NCI-H2171 treated with DMSO at 0.1 percent for 48 hours (cell line): ENCODE results near the gene TYW5.
"Not testable (repeated sequence)": the region's sequence is repeated elsewhere in the genome, so short reads cannot be mapped to it uniquely, and the experiment has no call there.

Experiments
- DNase-seq: peaks from one replicate; lab custom pipeline; 2025; lab: John Stamatoyannopoulos, UW

The TYW5 gene

GRCh38 chr2:199914372-199914958 is 40.8 kb downstream of the TYW5 start:
- DNase-seq: no peak

GRCh38 chr2:199912553-199913114 is 42.7 kb downstream of the TYW5 start:
- DNase-seq: not testable (repeated sequence)

GRCh38 chr2:199911877-199912161 is 43.5 kb downstream of the TYW5 start:
- no peak for DNase-seq

- DNase-seq: peak; percentile 99
Observed at GRCh38 chr2:199911052-199911876, 44.0 kb downstream of the TYW5 start, which contains the start of gene C2orf69. TSS of gene C2orf69 (plus strand) at chr2:199911293. CDS start at chr2:199911439, 146 bp downstream.

- DNase-seq: no peak
Observed at GRCh38 chr2:199910338-199911051, 44.8 kb downstream of the TYW5 start.

- no peak for DNase-seq
Observed at GRCh38 chr2:199907008-199907714, 48.1 kb downstream of the TYW5 start.

- DNase-seq: no peak
Observed at GRCh38 chr2:199903111-199903510, 52.2 kb downstream of the TYW5 start.

- DNase-seq: no peak
Observed at GRCh38 chr2:199902486-199903110, 52.7 kb downstream of the TYW5 start.

- no peak for DNase-seq
Observed at GRCh38 chr2:199901942-199902341, 53.3 kb downstream of the TYW5 start.

GRCh38 chr2:199896617-199897016 is 58.7 kb downstream of the TYW5 start:
- DNase-seq: no peak

- no peak for DNase-seq
Observed at GRCh38 chr2:199895406-199895805, 59.9 kb downstream of the TYW5 start.

GRCh38 chr2:199883474-199884212 is 71.6 kb downstream of the TYW5 start:
- peak; percentile 9 for DNase-seq

- no peak for DNase-seq
Observed at GRCh38 chr2:199882667-199883066, 72.6 kb downstream of the TYW5 start.
